H7 (cell line): ENCODE results near the gene SGMS1. TPM values are rescaled to one million over a fixed set of nuclear protein-coding genes. Genes with fewer than 3 reads are reported as not detected.

ENCODE experiments used
- DNase-seq: peaks from one replicate; pipeline ENCODE4 v3.0.0; 2012
- H3K27me3 ChIP-seq: 2 replicates; pipeline ENCODE4 v1.6.0; 2011; ENCODE audit warnings: mild to moderate bottlenecking, low read length; ENCODE audit not compliant: control insufficient read depth, insufficient read depth
- H3K36me3 ChIP-seq: replicated peaks from 2 replicates; pipeline ENCODE4 v1.5.1; 2011; ENCODE audit warnings: low read length; ENCODE audit not compliant: control insufficient read depth, insufficient read depth
- H3K4me3 ChIP-seq: 2 replicates; pipeline ENCODE4 v1.5.1; 2011; ENCODE audit warnings: low read depth, mild to moderate bottlenecking, control low read depth, low read length, moderate library complexity; ENCODE audit not compliant: insufficient read depth
- total RNA-seq: library from RNA; depleted of rRNA; stranded (reverse); fragments of >200 nt; shearing (Covaris generic); gene quantifications from 2 replicates; pipeline ENCODE4 v1.2.3, GENCODE V29; 2014

Gene SGMS1
- total RNA-seq, 1 experiment from 2014 or later, result 19.4 TPM

- no peaks in the 10 kb centered on the region for H3K27me3 ChIP-seq
- peak; percentile 80 for DNase-seq
- H3K4me3 ChIP-seq, result peak overlapping the region; percentile 45
- no peaks in the 10 kb centered on the region for H3K36me3 ChIP-seq
Measured at GRCh38 chr10:50417886-50418830, 205.6 kb downstream of the SGMS1 start.

- peak; percentile 32 for DNase-seq
Measured at GRCh38 chr10:50417486-50417885, 206.3 kb downstream of the SGMS1 start.

GRCh38 chr10:50416881-50417280, 206.9 kb downstream of the SGMS1 start:
- H3K4me3 ChIP-seq, result no peak overlapping the region
- DNase-seq, result no peak
- no peaks in the 10 kb centered on the region for H3K27me3 ChIP-seq
- H3K36me3 ChIP-seq, result no peaks in the 10 kb centered on the region

More at GRCh38 chr10:50417486-50417885, 206.3 kb downstream of the SGMS1 start:
- H3K4me3 ChIP-seq, result peak overlapping the region; percentile 45
- no peaks in the 10 kb centered on the region for H3K27me3 ChIP-seq
- no peaks in the 10 kb centered on the region for H3K36me3 ChIP-seq

- no peak overlapping the region for H3K4me3 ChIP-seq
- DNase-seq, result no peak
- no peaks in the 10 kb centered on the region for H3K27me3 ChIP-seq
- H3K36me3 ChIP-seq, result no peaks in the 10 kb centered on the region
Measured at GRCh38 chr10:50416181-50416824, 207.5 kb downstream of the SGMS1 start.

- H3K27me3 ChIP-seq, result no peaks in the 10 kb centered on the region
Measured at GRCh38 chr10:50415292-50415691, 208.5 kb downstream of the SGMS1 start.

GRCh38 chr10:50410066-50410811, 213.5 kb downstream of the SGMS1 start:
- no peaks in the 10 kb centered on the region for H3K27me3 ChIP-seq
- H3K4me3 ChIP-seq, result no peak overlapping the region
- no peak for DNase-seq
- no peaks in the 10 kb centered on the region for H3K36me3 ChIP-seq

More at GRCh38 chr10:50415292-50415691, 208.5 kb downstream of the SGMS1 start:
- H3K36me3 ChIP-seq, result no peaks in the 10 kb centered on the region
- H3K4me3 ChIP-seq, result no peak overlapping the region
- DNase-seq, result no peak

- DNase-seq, result peak; percentile 53
- no peak overlapping the region for H3K4me3 ChIP-seq
- no peaks in the 10 kb centered on the region for H3K27me3 ChIP-seq
- no peaks in the 10 kb centered on the region for H3K36me3 ChIP-seq
Measured at GRCh38 chr10:50407076-50407801, 216.5 kb downstream of the SGMS1 start.

- Histone ChIP-seq H3K27me3 (no peaks in the 10 kb centered on the region), H3K4me3 (no peak overlapping the region), H3K36me3 (no peaks in the 10 kb centered on the region)
- no peak for DNase-seq
Measured at GRCh38 chr10:50406457-50407070, 217.2 kb downstream of the SGMS1 start.

- no peaks in the 10 kb centered on the region for H3K27me3 ChIP-seq
- no peak for DNase-seq
- no peak overlapping the region for H3K4me3 ChIP-seq
- H3K36me3 ChIP-seq, result no peaks in the 10 kb centered on the region
Measured at GRCh38 chr10:50405723-50406122, 218.0 kb downstream of the SGMS1 start.

GRCh38 chr10:50404021-50404773, 219.6 kb downstream of the SGMS1 start:
- no peak for DNase-seq
- Histone ChIP-seq H3K36me3 (no peaks in the 10 kb centered on the region), H3K27me3 (no peaks in the 10 kb centered on the region), H3K4me3 (no peak overlapping the region)

- DNase-seq, result no peak
- Histone ChIP-seq H3K4me3 (no peak overlapping the region), H3K27me3 (no peaks in the 10 kb centered on the region), H3K36me3 (no peaks in the 10 kb centered on the region)
Measured at GRCh38 chr10:50403074-50403473, 220.7 kb downstream of the SGMS1 start.

GRCh38 chr10:50402466-50402865, 221.3 kb downstream of the SGMS1 start:
- Histone ChIP-seq H3K4me3 (no peak overlapping the region), H3K27me3 (no peaks in the 10 kb centered on the region), H3K36me3 (no peaks in the 10 kb centered on the region)

GRCh38 chr10:50400694-50401093, 223.1 kb downstream of the SGMS1 start:
- H3K36me3 ChIP-seq, result no peaks in the 10 kb centered on the region
- H3K27me3 ChIP-seq, result no peaks in the 10 kb centered on the region
- H3K4me3 ChIP-seq, result no peak overlapping the region

More at GRCh38 chr10:50402466-50402865, 221.3 kb downstream of the SGMS1 start:
- DNase-seq, result no peak

More at GRCh38 chr10:50400694-50401093, 223.1 kb downstream of the SGMS1 start:
- no peak for DNase-seq
